Right lobe of liver (tissue), 6 donors: ENCODE data around the gene CDKN1C. TPM values are rescaled to one million over a fixed set of nuclear protein-coding genes. Genes with fewer than 3 reads are reported as not detected.

Experiments used
- ATAC-seq, 4 donors: fragments of 200-7000 bp; cut with Tn5 transposase; one replicate each; pipeline ENCODE4 v1.9.1; 2020; ENCODE audit warnings: mild to moderate bottlenecking in 4 of 4, moderate library complexity in 4 of 4
- DNase-seq, 3 donors: peaks; one replicate each; pipeline ENCODE4 v3.0.0-alpha.2; 2020
- H3K27ac ChIP-seq, 3 donors: fragments of 200-600 bp; one replicate each; pipeline ENCODE4 v1.8.0; 2022
- H3K27me3 ChIP-seq, 2 donors: fragments of 200-600 bp; one replicate each; pipeline ENCODE4 v1.8.0; 2022
- H3K36me3 ChIP-seq, 4 donors: fragments of 200-600 bp; sonication (generic) in 1 of 4; one replicate each; pipeline versions ENCODE4 v1.5.1 to v1.8.0; 2017 to 2022; ENCODE audit warnings: control low read depth in 1 of 4
- H3K4me1 ChIP-seq, 4 donors: fragments of 200-600 bp; sonication (generic) in 1 of 4; one replicate each; pipeline versions ENCODE4 v1.5.1 to v1.8.0; 2017 to 2022; ENCODE audit warnings: control low read depth in 1 of 4
- H3K4me3 ChIP-seq, 3 donors: fragments of 200-600 bp; one replicate each; pipeline ENCODE4 v1.8.0; 2022
- H3K9me3 ChIP-seq, 4 donors: fragments of 200-600 bp; sonication (generic) in 1 of 4; one replicate each; pipeline versions ENCODE4 v1.5.1 to v1.8.0; 2017 to 2022; ENCODE audit warnings: control low read depth in 1 of 4
- POLR2A ChIP-seq: fragments of 450-650 bp; IDR thresholded peaks from one replicate; pipeline ENCODE4 v1.6.1; 2017; ENCODE audit warnings: antibody characterized with exemption, mild to moderate bottlenecking
- WGBS: methylation state at CpG from one replicate; pipeline ENCODE4 v1.1.6; 2018; ENCODE audit warnings: low coverage, low lambda C conversion rate; ENCODE audit not compliant: insufficient coverage; ENCODE audit errors: missing lambda C conversion rate; 5-methylcytosine and 5-hydroxymethylcytosine counted together
- intact Hi-C, 2 donors: fragments of 100-400 bp; cut with DNase I; formaldehyde crosslinking; loops; one replicate each; pipeline versions ENCODE4 v1.11.2 to v1.14.1; 2022
- total RNA-seq, 6 experiments: library from RNA; depleted of rRNA in 2 of 6; stranded (reverse); fragments of >200 nt in 2 of 6; fragmentation: NEBNext Ultra II Directional in 3 of 6; extraction: Animal tissue kit (Norgen Biotek cat#: 25700) in 3 of 6; gene quantifications; one replicate each; pipeline versions ENCODE4 v1.1.0 to v1.2.4, GENCODE V29; 2016 to 2023
- TF ChIP-seq, protein P1 (sequence below), 4 donors: fragments of 200-600 bp in 3 of 4; fragments of 450-650 bp in 1 of 4; IDR thresholded peaks; one replicate each; pipeline versions ENCODE4 v1.5.1 to v1.8.0; 2016 to 2022; ENCODE audit warnings: antibody characterized with exemption in 4 of 4, mild to moderate bottlenecking in 2 of 4
- donor health status: DM: no; HTN: yes; CAD: no.
- donor health status: DM: no; HTN: no; CAD: no.
- donor health status: DM: no; HTN: no; CAD: no.
- donor health status: DM: no; HTN: yes; CAD: no.
- donor health status: DM: no; HTN: yes; CAD: no.

Gene CDKN1C
- total RNA-seq, 6 experiments from 2014 or later = 2.2 to 8.0 (median 3.6) TPM

GRCh38 chr11:2923446-2924375 lies 38.1 kb upstream of the CDKN1C start:
- intact Hi-C loops = no loop called here
- Histone ChIP-seq H3K9me3 (no peaks in the 10 kb centered on the region), H3K36me3 (no peaks in the 10 kb centered on the region), H3K27me3 (no peaks in the 10 kb centered on the region), H3K27ac (no peak overlapping the region), H3K4me3 (no peak overlapping the region), H3K4me1 (peaks cover 0 to 6% (median 2%) of the 10 kb centered on the region in 4 donors)
- WGBS = no CpG with 5 or more reads among the region's 22 CpGs
- TF ChIP-seq, protein P1, sequence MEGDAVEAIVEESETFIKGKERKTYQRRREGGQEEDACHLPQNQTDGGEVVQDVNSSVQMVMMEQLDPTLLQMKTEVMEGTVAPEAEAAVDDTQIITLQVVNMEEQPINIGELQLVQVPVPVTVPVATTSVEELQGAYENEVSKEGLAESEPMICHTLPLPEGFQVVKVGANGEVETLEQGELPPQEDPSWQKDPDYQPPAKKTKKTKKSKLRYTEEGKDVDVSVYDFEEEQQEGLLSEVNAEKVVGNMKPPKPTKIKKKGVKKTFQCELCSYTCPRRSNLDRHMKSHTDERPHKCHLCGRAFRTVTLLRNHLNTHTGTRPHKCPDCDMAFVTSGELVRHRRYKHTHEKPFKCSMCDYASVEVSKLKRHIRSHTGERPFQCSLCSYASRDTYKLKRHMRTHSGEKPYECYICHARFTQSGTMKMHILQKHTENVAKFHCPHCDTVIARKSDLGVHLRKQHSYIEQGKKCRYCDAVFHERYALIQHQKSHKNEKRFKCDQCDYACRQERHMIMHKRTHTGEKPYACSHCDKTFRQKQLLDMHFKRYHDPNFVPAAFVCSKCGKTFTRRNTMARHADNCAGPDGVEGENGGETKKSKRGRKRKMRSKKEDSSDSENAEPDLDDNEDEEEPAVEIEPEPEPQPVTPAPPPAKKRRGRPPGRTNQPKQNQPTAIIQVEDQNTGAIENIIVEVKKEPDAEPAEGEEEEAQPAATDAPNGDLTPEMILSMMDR (IDR thresholded peaks at IDR 0.05) = no peak
- DNase-seq (no peak), ATAC-seq (no peak)

GRCh38 chr11:2922655-2923054 lies 37.1 kb upstream of the CDKN1C start:
- no peaks in the 10 kb centered on the region for H3K36me3 ChIP-seq
- DNase-seq = no peak
- no peaks in the 10 kb centered on the region for H3K27me3 ChIP-seq
- 60% methylated on average over 1 of the region's 3 CpGs for WGBS
- no peaks in the 10 kb centered on the region for H3K9me3 ChIP-seq
- no peak overlapping the region for H3K4me3 ChIP-seq
- no peaks in the 10 kb centered on the region for H3K4me1 ChIP-seq
- TF ChIP-seq, protein P1 (IDR thresholded peaks at IDR 0.05) = no peak
- no peak for TF ChIP-seq POLR2A
- no peak overlapping the region for H3K27ac ChIP-seq
- ATAC-seq = no peak
- intact Hi-C loops = no loop called here

DNA sequence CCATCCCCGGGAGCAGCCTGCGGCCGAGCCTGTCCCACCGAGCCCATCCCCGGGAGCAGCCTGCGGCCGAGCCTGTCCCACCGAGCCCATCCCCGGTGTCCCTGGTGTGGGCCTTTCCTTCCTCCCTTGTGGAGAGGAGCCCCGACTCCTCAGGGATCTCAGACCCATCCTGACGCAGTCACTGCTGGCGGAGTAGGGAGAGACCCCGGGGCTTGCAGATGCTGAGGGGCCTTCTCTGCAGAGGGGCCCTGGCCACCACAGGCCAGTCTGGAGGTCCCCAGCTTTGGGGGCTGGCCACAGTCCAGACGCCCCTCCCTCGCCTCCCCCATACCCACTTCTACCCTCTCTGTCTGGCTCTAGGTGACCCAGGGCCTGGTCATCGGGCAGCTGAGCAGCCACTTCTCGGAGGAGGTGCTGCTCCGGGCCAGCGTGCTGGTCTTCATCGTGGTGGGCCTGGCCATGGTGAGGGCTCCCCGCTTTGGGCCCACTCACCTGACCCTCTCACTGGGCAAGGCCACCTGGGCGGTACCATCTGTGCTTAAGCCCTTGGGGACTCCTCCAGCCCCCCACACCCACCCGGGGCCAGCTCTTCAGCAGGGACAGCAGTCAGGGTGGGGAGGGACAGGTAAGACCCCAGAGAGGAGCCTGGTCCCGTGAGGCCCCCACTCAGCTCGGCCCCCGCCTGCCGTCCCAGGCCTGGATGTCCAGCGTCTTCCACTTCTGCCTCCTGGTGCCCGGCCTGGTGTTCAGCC lies 36.3 kb upstream of the CDKN1C start:
- H3K27ac ChIP-seq = no peak overlapping the region
- ATAC-seq (no peak), DNase-seq (no peak)
- WGBS = 79% methylated on average over 7 of the region's 29 CpGs
- no peak for TF ChIP-seq POLR2A
- TF ChIP-seq, protein P1 (IDR thresholded peaks at IDR 0.05) = no peak
- no peaks in the 10 kb centered on the region for H3K36me3 ChIP-seq
- no peaks in the 10 kb centered on the region for H3K9me3 ChIP-seq
- H3K4me1 ChIP-seq = no peaks in the 10 kb centered on the region
- intact Hi-C loops = no loop called here
- no peak overlapping the region for H3K4me3 ChIP-seq
- no peaks in the 10 kb centered on the region for H3K27me3 ChIP-seq

DNA sequence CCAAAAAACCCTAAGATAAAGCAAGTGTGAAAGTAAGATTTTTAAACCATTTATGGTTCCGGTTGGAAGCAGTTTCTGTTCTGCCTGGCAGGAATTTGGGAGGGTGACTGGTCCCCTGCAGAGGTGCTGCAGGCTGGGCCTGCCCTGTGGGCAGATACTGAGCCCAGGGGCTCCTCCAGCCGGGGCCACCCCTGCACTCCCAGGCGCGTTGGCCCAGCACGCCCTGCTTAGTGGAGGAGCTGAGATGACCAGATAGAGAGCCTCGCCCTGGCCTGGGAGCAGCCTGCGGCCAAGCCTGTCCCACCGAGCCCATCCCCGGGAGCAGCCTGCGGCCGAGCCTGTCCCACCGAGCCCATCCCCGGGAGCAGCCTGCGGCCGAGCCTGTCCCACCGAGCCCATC lies 35.7 kb upstream of the CDKN1C start:
- ATAC-seq = no peak
- no peak for TF ChIP-seq POLR2A
- TF ChIP-seq, protein P1 (IDR thresholded peaks at IDR 0.05) = no peak
- H3K27ac ChIP-seq = no peak overlapping the region
- H3K36me3 ChIP-seq = no peaks in the 10 kb centered on the region
- no peaks in the 10 kb centered on the region for H3K27me3 ChIP-seq
- no peaks in the 10 kb centered on the region for H3K4me1 ChIP-seq
- H3K4me3 ChIP-seq = no peak overlapping the region
- WGBS = 100% methylated on average over 3 of the region's 16 CpGs
- intact Hi-C loops = no loop called here
- no peaks in the 10 kb centered on the region for H3K9me3 ChIP-seq
- no peak for DNase-seq
